ENCODE measurements around the gene RFTN2. TPM values are rescaled to one million over a fixed set of nuclear protein-coding genes. Genes with fewer than 3 reads are reported as not detected.
"Not testable (repeated sequence)": the region's sequence is repeated elsewhere in the genome, so short reads cannot be mapped to it uniquely, and the experiment has no call there.

Gene RFTN2
- polyA plus RNA-seq, 1 donor from 2014 or later = 0.06 TPM

DNA sequence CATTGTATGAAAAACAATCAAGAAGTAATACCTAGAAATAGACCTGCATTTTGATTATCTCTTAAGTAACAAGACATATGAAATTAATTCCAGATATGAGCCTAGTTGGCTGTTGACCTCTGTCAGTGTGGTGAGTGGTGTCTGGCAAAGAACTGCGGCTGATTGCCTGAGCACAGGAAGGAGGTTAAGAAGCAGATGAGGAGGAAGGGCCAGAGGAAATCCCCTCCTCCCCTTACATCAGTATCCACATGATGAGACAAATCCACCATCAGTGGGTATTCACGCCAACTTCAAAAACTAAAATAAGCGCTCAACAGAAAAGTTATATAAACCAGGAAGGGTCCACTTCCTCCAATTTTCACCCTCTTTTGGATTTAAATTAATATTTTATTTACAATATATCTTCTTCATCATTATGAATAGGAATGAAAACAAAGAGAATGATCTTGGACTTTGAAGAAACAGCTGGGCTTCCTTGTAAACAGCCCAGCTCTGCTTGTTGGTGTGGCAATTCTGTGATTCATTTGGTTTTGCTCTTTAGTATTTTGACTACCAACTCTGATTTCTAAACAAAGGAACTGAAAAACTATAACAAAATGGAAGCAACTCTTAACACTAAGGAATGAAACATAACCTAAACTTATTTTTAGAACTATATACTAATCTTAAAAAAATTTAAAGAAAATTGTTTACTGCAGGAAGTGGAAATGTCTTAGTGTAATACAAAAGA is 27.3 kb downstream of the RFTN2 start:
- no peak overlapping the region for H3K4me3 ChIP-seq (ENCODE audit: low read length)
- H3K27me3 ChIP-seq (ENCODE audit: insufficient read depth, low read depth, low read length) = no peaks in the 10 kb centered on the region
- no peaks in the 10 kb centered on the region for H4K20me1 ChIP-seq (ENCODE audit: insufficient read depth)
- no peaks in the 10 kb centered on the region for H3F3A ChIP-seq (ENCODE audit: insufficient read depth, low read length, poor library complexity, severe bottlenecking)
- H3K9me3 ChIP-seq (ENCODE audit: low read length) = no peaks in the 10 kb centered on the region
- no peak overlapping the region for H3K9ac ChIP-seq (ENCODE audit: low read length)
- H2AFZ ChIP-seq (ENCODE audit: low read depth, low read length) = no peak overlapping the region
- no peak overlapping the region for H3K27ac ChIP-seq (ENCODE audit: low read length)
- H3K9me2 ChIP-seq (ENCODE audit: insufficient read depth, low read length) = no peaks in the 10 kb centered on the region
- H3K79me2 ChIP-seq (replicated peaks; ENCODE audit: insufficient read depth, low read length) = no peaks in the 10 kb centered on the region
- H3K36me3 ChIP-seq (ENCODE audit: insufficient read depth, low read length) = no peaks in the 10 kb centered on the region
- H3K4me2 ChIP-seq (ENCODE audit: low read length) = no peak overlapping the region
- no peak for TF ChIP-seq MXI1 (conservative IDR thresholded peaks at IDR 0.05; ENCODE audit: poor library complexity, severe bottlenecking)
- TF ChIP-seq REST (IDR thresholded peaks at IDR 0.05; ENCODE audit: borderline replicate concordance) = no peak
- no peak for TF ChIP-seq TAF1 (IDR thresholded peaks at IDR 0.05; ENCODE audit: low read depth)
- TF ChIP-seq POLR2AphosphoS5 (IDR thresholded peaks at IDR 0.05) = no peak
- no peak for TF ChIP-seq EZH2 (IDR thresholded peaks at IDR 0.05; ENCODE audit: borderline replicate concordance, insufficient read depth, low read length, poor library complexity, severe bottlenecking)
- no peak for TF ChIP-seq RAD21 (conservative IDR thresholded peaks at IDR 0.05)
- TF ChIP-seq CTCF (IDR thresholded peaks at IDR 0.05; ENCODE audit: poor library complexity, severe bottlenecking) = no peak
- TF ChIP-seq SMC3 (conservative IDR thresholded peaks at IDR 0.05; ENCODE audit: poor library complexity) = no peak
- TF ChIP-seq EP300 (conservative IDR thresholded peaks at IDR 0.05; ENCODE audit: poor library complexity, severe bottlenecking) = no peak

- no peak overlapping the region for H2AFZ ChIP-seq (ENCODE audit: low read depth, low read length)
- H3K9ac ChIP-seq (ENCODE audit: low read length) = no peak overlapping the region
- H3K9me2 ChIP-seq (ENCODE audit: insufficient read depth, low read length) = no peaks in the 10 kb centered on the region
- H4K20me1 ChIP-seq (ENCODE audit: insufficient read depth) = no peaks in the 10 kb centered on the region
- no peaks in the 10 kb centered on the region for H3K9me3 ChIP-seq (ENCODE audit: low read length)
- H3F3A ChIP-seq (ENCODE audit: insufficient read depth, low read length, poor library complexity, severe bottlenecking) = no peaks in the 10 kb centered on the region
- no peak overlapping the region for H3K4me3 ChIP-seq (ENCODE audit: low read length)
- H3K27ac ChIP-seq (ENCODE audit: low read length) = no peak overlapping the region
- H3K79me2 ChIP-seq (replicated peaks; ENCODE audit: insufficient read depth, low read length) = no peaks in the 10 kb centered on the region
- no peaks in the 10 kb centered on the region for H3K36me3 ChIP-seq (ENCODE audit: insufficient read depth, low read length)
- H3K27me3 ChIP-seq (ENCODE audit: insufficient read depth, low read depth, low read length) = no peaks in the 10 kb centered on the region
- H3K4me2 ChIP-seq (ENCODE audit: low read length) = no peak overlapping the region
- TF ChIP-seq EZH2 (IDR thresholded peaks at IDR 0.05; ENCODE audit: borderline replicate concordance, insufficient read depth, low read length, poor library complexity, severe bottlenecking) (no peak), TAF1 (IDR thresholded peaks at IDR 0.05; ENCODE audit: low read depth) (no peak), CTCF (IDR thresholded peaks at IDR 0.05; ENCODE audit: poor library complexity, severe bottlenecking) (no peak), REST (IDR thresholded peaks at IDR 0.05; ENCODE audit: borderline replicate concordance) (no peak), SMC3 (conservative IDR thresholded peaks at IDR 0.05; ENCODE audit: poor library complexity) (no peak), EP300 (conservative IDR thresholded peaks at IDR 0.05; ENCODE audit: poor library complexity, severe bottlenecking) (no peak), POLR2AphosphoS5 (IDR thresholded peaks at IDR 0.05) (no peak), RAD21 (conservative IDR thresholded peaks at IDR 0.05) (no peak), MXI1 (conservative IDR thresholded peaks at IDR 0.05; ENCODE audit: poor library complexity, severe bottlenecking) (no peak)
Observed at GRCh38 chr2:197641666-197642065, 33.7 kb downstream of the RFTN2 start.

DNA sequence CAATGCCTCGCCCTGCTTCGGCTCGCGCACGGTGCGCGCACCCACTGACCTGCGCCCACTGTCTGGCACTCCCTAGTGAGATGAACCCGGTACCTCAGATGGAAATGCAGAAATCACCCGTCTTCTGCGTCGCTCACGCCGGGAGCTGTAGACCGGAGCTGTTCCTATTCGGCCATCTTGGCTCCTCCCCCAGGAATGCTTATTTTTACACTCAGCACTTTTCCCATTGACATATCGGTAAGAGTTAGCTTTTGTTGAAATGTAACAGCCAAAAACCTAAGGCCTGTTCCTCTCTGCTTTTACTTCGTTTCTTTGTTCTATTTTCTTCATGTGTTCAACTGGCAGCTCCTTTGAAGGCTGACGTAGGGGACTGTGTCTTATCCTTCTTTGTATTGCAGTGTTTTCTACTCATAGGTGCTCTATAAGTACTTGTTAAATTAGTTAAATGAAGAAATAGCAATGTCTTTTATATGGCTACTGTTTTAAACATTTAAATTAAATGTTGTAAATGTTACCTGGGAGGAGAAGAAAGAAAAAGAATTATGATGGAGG is 34.7 kb downstream of the RFTN2 start:
- not testable (repeated sequence) for H3K27ac ChIP-seq (ENCODE audit: low read length); H3K9me2 ChIP-seq (ENCODE audit: insufficient read depth, low read length); H2AFZ ChIP-seq (ENCODE audit: low read depth, low read length); H3F3A ChIP-seq (ENCODE audit: insufficient read depth, low read length, poor library complexity, severe bottlenecking); H3K27me3 ChIP-seq (ENCODE audit: insufficient read depth, low read depth, low read length); H3K4me3 ChIP-seq (ENCODE audit: low read length); H3K9me3 ChIP-seq (ENCODE audit: low read length); H3K36me3 ChIP-seq (ENCODE audit: insufficient read depth, low read length); H3K79me2 ChIP-seq (replicated peaks; ENCODE audit: insufficient read depth, low read length); H3K4me2 ChIP-seq (ENCODE audit: low read length); H3K9ac ChIP-seq (ENCODE audit: low read length); H4K20me1 ChIP-seq (ENCODE audit: insufficient read depth)

Data from neural cell (in vitro differentiated cells).